Measurements from ENCODE around the gene DAPK1.
"Not testable (repeated sequence)": the region's sequence is repeated elsewhere in the genome, so short reads cannot be mapped to it uniquely, and the experiment has no call there.

GRCh38 chr9:87744247-87744646, 246.6 kb downstream of the DAPK1 start:
- not testable (repeated sequence) for TF ChIP-seq POLR2A (IDR thresholded peaks at IDR 0.05; ENCODE audit: low read length); GATA1 (IDR thresholded peaks at IDR 0.05; ENCODE audit: low read depth, low read length)

Measured in erythroblast (primary cell).